Neural progenitor cell (in vitro differentiated cells): ENCODE results near the gene PRRT4. TPM values are rescaled to one million over a fixed set of nuclear protein-coding genes. Genes with fewer than 3 reads are reported as not detected.

ENCODE experiments used
- DNase-seq: peaks from one replicate; pipeline ENCODE4 v3.0.0-alpha.2; 2016; ENCODE audit warnings: low spot score
- H2AFZ ChIP-seq: fragments of 200-600 bp; sonication (generic); replicated peaks from 2 replicates; pipeline ENCODE4 v1.6.1; 2016; ENCODE audit warnings: antibody characterized with exemption
- H3F3A ChIP-seq: fragments of 200-600 bp; sonication (generic); 2 replicates; pipeline ENCODE4 v1.6.1; 2016; ENCODE audit warnings: antibody characterized with exemption, low read depth
- H3K27ac ChIP-seq: fragments of 200-600 bp; sonication (generic); 2 replicates; pipeline ENCODE4 v1.5.1; 2016; ENCODE audit warnings: mild to moderate bottlenecking
- H3K27me3 ChIP-seq: fragments of 200-600 bp; sonication (generic); 2 replicates; pipeline ENCODE4 v1.6.1; 2016; ENCODE audit warnings: mild to moderate bottlenecking, moderate library complexity
- H3K36me3 ChIP-seq: fragments of 200-600 bp; sonication (generic); 2 replicates; pipeline ENCODE4 v1.5.1; 2016
- H3K4me1 ChIP-seq: fragments of 200-600 bp; sonication (generic); 2 replicates; pipeline ENCODE4 v1.6.1; 2016; ENCODE audit warnings: mixed run types
- H3K4me2 ChIP-seq: fragments of 200-600 bp; sonication (generic); 2 replicates; pipeline ENCODE4 v1.6.1; 2016
- H3K4me3 ChIP-seq: fragments of 200-600 bp; sonication (generic); 2 replicates; pipeline ENCODE4 v1.5.1; 2016
- H3K79me2 ChIP-seq: fragments of 200-600 bp; sonication (generic); 2 replicates; pipeline ENCODE4 v1.6.1; 2016; ENCODE audit warnings: low read depth
- H3K9ac ChIP-seq: fragments of 200-600 bp; sonication (generic); 2 replicates; pipeline ENCODE4 v1.6.1; 2016
- H3K9me3 ChIP-seq: fragments of 200-600 bp; sonication (generic); 2 replicates; pipeline ENCODE4 v1.5.1; 2016; ENCODE audit warnings: low read depth
- H4K20me1 ChIP-seq: fragments of 200-600 bp; sonication (generic); 2 replicates; pipeline ENCODE4 v1.6.1; 2016; ENCODE audit warnings: low read depth
- H3K27ac Mint-ChIP-seq: 3 replicates; pipeline ENCODE4 v1.8.0; 2021; ENCODE audit warnings: mixed read lengths
- H3K27me3 Mint-ChIP-seq: 2 replicates; pipeline ENCODE4 v1.8.0; 2022; ENCODE audit warnings: low read depth, mild to moderate bottlenecking, inconsistent platforms, moderate library complexity, mixed read lengths; ENCODE audit not compliant: insufficient read depth
- H3K36me3 Mint-ChIP-seq: 3 replicates; pipeline ENCODE4 v1.8.0; 2021; ENCODE audit warnings: mixed read lengths
- H3K4me1 Mint-ChIP-seq: 3 replicates; pipeline ENCODE4 v1.8.0; 2021; ENCODE audit warnings: mixed read lengths
- H3K4me3 Mint-ChIP-seq: 3 replicates; pipeline ENCODE4 v1.8.0; 2021; ENCODE audit warnings: mild to moderate bottlenecking, moderate library complexity, mixed read lengths
- H3K9me3 Mint-ChIP-seq: 3 replicates; pipeline ENCODE4 v1.8.0; 2020; ENCODE audit warnings: mixed read lengths
- CTCF ChIP-seq: fragments of 200-600 bp; sonication (generic); IDR thresholded peaks from 2 replicates; pipeline ENCODE4 v1.5.1; 2017; ENCODE audit warnings: antibody characterized with exemption, mild to moderate bottlenecking
- EZH2 ChIP-seq: fragments of 200-600 bp; sonication (generic); IDR thresholded peaks from 2 replicates; pipeline ENCODE4 v1.6.1; 2017; ENCODE audit warnings: antibody characterized with exemption, mild to moderate bottlenecking, moderate library complexity
- EZH2phosphoT487 ChIP-seq: fragments of 200-600 bp; sonication (generic); IDR thresholded peaks from 2 replicates; pipeline ENCODE4 v1.6.1; 2017; ENCODE audit warnings: antibody characterized with exemption
- total RNA-seq: library from RNA; depleted of rRNA; stranded (reverse); fragments of >200 nt; gene quantifications from 2 replicates; pipeline ENCODE4 v1.2.3, GENCODE V29; 2015; ENCODE audit warnings: low replicate concordance

The PRRT4 gene
- total RNA-seq, 1 donor from 2014 or later: not detected

GRCh38 chr7:128352153-128352537, 9.3 kb downstream of the PRRT4 start:
- H3K4me1 Mint-ChIP-seq: peaks cover 31% of the 10 kb centered on the region
- H2AFZ ChIP-seq: no peak overlapping the region
- H3K27ac Mint-ChIP-seq: no peak overlapping the region
- no peaks in the 10 kb centered on the region for H3K9me3 ChIP-seq
- no peak overlapping the region for H3K4me2 ChIP-seq
- H3K9ac ChIP-seq: no peak overlapping the region
- H3K4me3 ChIP-seq: no peak overlapping the region
- no peaks in the 10 kb centered on the region for H4K20me1 ChIP-seq
- H3K27me3 ChIP-seq: peaks cover 93% of the 10 kb centered on the region
- H3K27ac ChIP-seq: no peak overlapping the region
- H3K4me3 Mint-ChIP-seq: no peak overlapping the region
- H3K9me3 Mint-ChIP-seq: no peaks in the 10 kb centered on the region
- DNase-seq: peak; percentile 81
- no peaks in the 10 kb centered on the region for H3K36me3 Mint-ChIP-seq
- H3K36me3 ChIP-seq: no peaks in the 10 kb centered on the region
- peaks cover 22% of the 10 kb centered on the region for H3K27me3 Mint-ChIP-seq
- H3K79me2 ChIP-seq: no peaks in the 10 kb centered on the region
- H3F3A ChIP-seq: no peaks in the 10 kb centered on the region
- H3K4me1 ChIP-seq: peaks cover 5% of the 10 kb centered on the region
- TF ChIP-seq EZH2phosphoT487 (no peak), CTCF (peak; percentile 58)

- H3K27ac Mint-ChIP-seq: no peak overlapping the region
- H4K20me1 ChIP-seq: no peaks in the 10 kb centered on the region
- H3K27me3 Mint-ChIP-seq: peaks cover 22% of the 10 kb centered on the region
These were observed 10.0 kb downstream of the PRRT4 start for GRCh38 chr7:128351296-128352152.

GRCh38 chr7:128350708-128351295, 10.7 kb downstream of the PRRT4 start:
- Histone ChIP-seq H3K4me2 (no peak overlapping the region), H3K27ac (no peak overlapping the region), H3K9me3 (no peaks in the 10 kb centered on the region), H4K20me1 (no peaks in the 10 kb centered on the region), H3K36me3 (no peaks in the 10 kb centered on the region), H3K9ac (no peak overlapping the region), H3K4me1 (peaks cover 5% of the 10 kb centered on the region), H3K27me3 (peaks cover 86% of the 10 kb centered on the region), H2AFZ (no peak overlapping the region), H3F3A (no peaks in the 10 kb centered on the region), H3K4me3 (no peak overlapping the region), H3K79me2 (no peaks in the 10 kb centered on the region)
- Mint-ChIP-seq H3K27ac (no peak overlapping the region), H3K36me3 (no peaks in the 10 kb centered on the region), H3K4me3 (no peak overlapping the region), H3K9me3 (no peaks in the 10 kb centered on the region), H3K4me1 (peaks cover 23% of the 10 kb centered on the region), H3K27me3 (peaks cover 20% of the 10 kb centered on the region)
- DNase-seq: no peak
- TF ChIP-seq EZH2 (peak; percentile 18), CTCF (no peak), EZH2phosphoT487 (no peak)

More at GRCh38 chr7:128351296-128352152, 10.0 kb downstream of the PRRT4 start:
- H3K4me2 ChIP-seq: no peak overlapping the region
- no peak for TF ChIP-seq CTCF
- TF ChIP-seq EZH2phosphoT487: no peak
- TF ChIP-seq EZH2: no peak
- peaks cover 93% of the 10 kb centered on the region for H3K27me3 ChIP-seq
- H3K79me2 ChIP-seq: no peaks in the 10 kb centered on the region
- H3K36me3 ChIP-seq: no peaks in the 10 kb centered on the region
- Mint-ChIP-seq H3K4me3 (no peak overlapping the region), H3K9me3 (no peaks in the 10 kb centered on the region), H3K36me3 (no peaks in the 10 kb centered on the region), H3K4me1 (peaks cover 27% of the 10 kb centered on the region)
- no peak overlapping the region for H3K27ac ChIP-seq
- H3F3A ChIP-seq: no peaks in the 10 kb centered on the region
- no peaks in the 10 kb centered on the region for H3K9me3 ChIP-seq
- H2AFZ ChIP-seq: no peak overlapping the region
- DNase-seq: no peak
- no peak overlapping the region for H3K4me3 ChIP-seq
- no peak overlapping the region for H3K9ac ChIP-seq
- peaks cover 5% of the 10 kb centered on the region for H3K4me1 ChIP-seq
